PC-3 (cell line): ENCODE data around the gene GSC2.

Experiments used
- EZH2 ChIP-seq: fragments of 300-600 bp; sonication (generic); IDR thresholded peaks from one replicate; pipeline ENCODE4 v1.6.1; 2017; ENCODE audit warnings: antibody characterized with exemption, mild to moderate bottlenecking, low read length; ENCODE audit not compliant: unreplicated experiment
- EZH2phosphoT487 ChIP-seq: fragments of 300-600 bp; sonication (generic); IDR thresholded peaks from 2 replicates; pipeline ENCODE4 v1.6.1; 2018; ENCODE audit warnings: mild to moderate bottlenecking, antibody characterized with exemption, low read length, borderline replicate concordance
- TF ChIP-seq, protein P1 (sequence below): fragments of 300-600 bp; sonication (generic); conservative IDR thresholded peaks from 2 replicates; pipeline ENCODE4 v1.5.1; 2017; ENCODE audit warnings: antibody characterized with exemption, low read depth, mild to moderate bottlenecking, low read length

DNA sequence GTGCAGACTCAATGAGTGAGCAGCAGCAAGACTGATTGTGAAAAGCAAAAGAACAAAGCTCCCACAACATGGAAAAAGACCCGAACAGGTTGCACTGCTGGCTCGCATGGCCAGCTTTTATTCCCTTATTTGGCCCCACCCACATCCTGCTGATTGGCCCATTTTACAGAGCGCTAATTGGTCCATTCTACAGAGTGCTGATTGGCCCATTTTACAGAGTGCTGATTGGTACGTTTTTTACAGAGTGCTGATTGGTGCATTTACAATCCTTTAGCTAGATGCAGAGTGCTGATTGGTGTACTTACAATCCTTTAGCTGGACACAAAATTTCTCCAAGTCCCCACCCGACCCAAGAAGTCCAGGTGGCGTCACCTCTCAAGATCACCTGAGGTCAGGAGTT, 43.8 kb upstream of the GSC2 start:
- TF ChIP-seq, protein P1, sequence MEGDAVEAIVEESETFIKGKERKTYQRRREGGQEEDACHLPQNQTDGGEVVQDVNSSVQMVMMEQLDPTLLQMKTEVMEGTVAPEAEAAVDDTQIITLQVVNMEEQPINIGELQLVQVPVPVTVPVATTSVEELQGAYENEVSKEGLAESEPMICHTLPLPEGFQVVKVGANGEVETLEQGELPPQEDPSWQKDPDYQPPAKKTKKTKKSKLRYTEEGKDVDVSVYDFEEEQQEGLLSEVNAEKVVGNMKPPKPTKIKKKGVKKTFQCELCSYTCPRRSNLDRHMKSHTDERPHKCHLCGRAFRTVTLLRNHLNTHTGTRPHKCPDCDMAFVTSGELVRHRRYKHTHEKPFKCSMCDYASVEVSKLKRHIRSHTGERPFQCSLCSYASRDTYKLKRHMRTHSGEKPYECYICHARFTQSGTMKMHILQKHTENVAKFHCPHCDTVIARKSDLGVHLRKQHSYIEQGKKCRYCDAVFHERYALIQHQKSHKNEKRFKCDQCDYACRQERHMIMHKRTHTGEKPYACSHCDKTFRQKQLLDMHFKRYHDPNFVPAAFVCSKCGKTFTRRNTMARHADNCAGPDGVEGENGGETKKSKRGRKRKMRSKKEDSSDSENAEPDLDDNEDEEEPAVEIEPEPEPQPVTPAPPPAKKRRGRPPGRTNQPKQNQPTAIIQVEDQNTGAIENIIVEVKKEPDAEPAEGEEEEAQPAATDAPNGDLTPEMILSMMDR = no peak
- TF ChIP-seq EZH2 (no peak), EZH2phosphoT487 (no peak)
